ENCODE measurements around the gene LDHA. TPM values are rescaled to one million over a fixed set of nuclear protein-coding genes. Genes with fewer than 3 reads are reported as not detected.

LDHA gene
- total RNA-seq, 1 experiment from 2014 or later: 295 TPM

Small RNAs within 50 kb of the gene (small RNA-seq; reads per million reads assigned to genes)
- not detected for gene MIR3159

Other genes with a start within 250 kb of the LDHA start
- gene MRGPRX4, start 221.7 kb upstream of the LDHA start, total RNA-seq (2014; rRNA removed; shearing (Covaris generic)): not detected in 2 replicates
- not detected in 2 replicates for gene SAA4, start 157.8 kb upstream of the LDHA start, total RNA-seq (2014; rRNA removed; shearing (Covaris generic))
- not detected in 2 replicates for gene SAA2, start 145.9 kb upstream of the LDHA start, total RNA-seq (2014; rRNA removed; shearing (Covaris generic))
- not detected in 2 replicates for gene SAA1, start 128.3 kb upstream of the LDHA start, total RNA-seq (2014; rRNA removed; shearing (Covaris generic))
- gene HPS5, start 72.4 kb upstream of the LDHA start, total RNA-seq (2014; rRNA removed; shearing (Covaris generic)): 8.6 and 10.3 TPM in 2 replicates
- gene GTF2H1, start 72.0 kb upstream of the LDHA start, total RNA-seq (2014; rRNA removed; shearing (Covaris generic)): 50.7 and 55.4 TPM in 2 replicates
- not detected in 2 replicates for gene LDHC, start 17.8 kb downstream of the LDHA start, total RNA-seq (2014; rRNA removed; shearing (Covaris generic))
- gene LDHAL6A, start 61.3 kb downstream of the LDHA start, total RNA-seq (2014; rRNA removed; shearing (Covaris generic)): not detected in 2 replicates
- gene TSG101, start 132.4 kb downstream of the LDHA start, total RNA-seq (2014; rRNA removed; shearing (Covaris generic)): 73.0 and 80.0 TPM in 2 replicates
- gene UEVLD, start 194.2 kb downstream of the LDHA start, total RNA-seq (2014; rRNA removed; shearing (Covaris generic)): 10.5 and 11.3 TPM in 2 replicates
- 0.76 and 1.0 TPM in 2 replicates for gene MISFA, start 205.2 kb downstream of the LDHA start, total RNA-seq (2014; rRNA removed; shearing (Covaris generic))
- 25.4 and 25.5 TPM in 2 replicates for gene SPTY2D1, start 239.8 kb downstream of the LDHA start, total RNA-seq (2014; rRNA removed; shearing (Covaris generic))

All from HT-29 (cell line).